ENCODE results near the gene CDH12. TPM values are rescaled to one million over a fixed set of nuclear protein-coding genes. Genes with fewer than 3 reads are reported as not detected.

CDH12 gene
- total and polyA plus RNA-seq, 10 donors: 0.32 TPM; not detected in 9

- peaks cover 0 to 4% (median 0%) of the 10 kb centered on the region in 8 donors for H3K9me3 ChIP-seq
- no peaks in the 10 kb centered on the region for H3K4me1 ChIP-seq
- no peak for DNase-seq
- H3K36me3 ChIP-seq: no peaks in the 10 kb centered on the region
- intact Hi-C loops (cut with DNase I; ENCODE audit: low total_unique reads): no loop called here
- H3K4me3 ChIP-seq: no peak overlapping the region
- H3K27ac ChIP-seq: no peak overlapping the region
- TF ChIP-seq POLR2A (IDR thresholded peaks at IDR 0.05): no peak
- TF ChIP-seq POLR2AphosphoS5 (IDR thresholded peaks at IDR 0.05): no peak
- no peaks in the 10 kb centered on the region for H3K27me3 ChIP-seq (replicated peaks in 1 of 7)
These were observed 201.8 kb downstream of the CDH12 start for GRCh38 chr5:22651355-22651754.

GRCh38 chr5:22650511-22650910 is 202.6 kb downstream of the CDH12 start:
- Histone ChIP-seq H3K9me3 (peaks cover 0 to 4% (median 0%) of the 10 kb centered on the region in 8 donors), H3K36me3 (no peaks in the 10 kb centered on the region)
- 35 to 41% (median 36%) methylated on average over 2 of the region's 2 CpGs for WGBS, 5 donors

GRCh38 chr5:22649074-22649473 is 204.1 kb downstream of the CDH12 start:
- Histone ChIP-seq H3K36me3 (no peaks in the 10 kb centered on the region), H3K9me3 (no peaks in the 10 kb centered on the region), H3K4me3 (no peak overlapping the region), H3K27ac (no peak overlapping the region), H3K27me3 (replicated peaks in 1 of 7) (no peaks in the 10 kb centered on the region), H3K4me1 (no peaks in the 10 kb centered on the region)
- intact Hi-C loops (cut with DNase I; ENCODE audit: low total_unique reads): no loop called here
- no peak for TF ChIP-seq CTCF (IDR thresholded peaks at IDR 0.05 in 8 of 11, conservative IDR thresholded peaks at IDR 0.05 in 3 of 11)
- TF ChIP-seq POLR2AphosphoS5 (IDR thresholded peaks at IDR 0.05): no peak
- no peak for TF ChIP-seq POLR2A (IDR thresholded peaks at IDR 0.05)
- WGBS, 5 donors: 76 to 91% (median 84%) methylated on average over 1 of the region's 1 CpG
- no peak for DNase-seq

More at GRCh38 chr5:22650511-22650910, 202.6 kb downstream of the CDH12 start:
- H3K27me3 ChIP-seq (replicated peaks in 1 of 7): no peaks in the 10 kb centered on the region
- TF ChIP-seq POLR2A (IDR thresholded peaks at IDR 0.05) (no peak), CTCF (IDR thresholded peaks at IDR 0.05 in 8 of 11, conservative IDR thresholded peaks at IDR 0.05 in 3 of 11) (no peak), POLR2AphosphoS5 (IDR thresholded peaks at IDR 0.05) (no peak)
- H3K4me3 ChIP-seq: no peak overlapping the region
- no peaks in the 10 kb centered on the region for H3K4me1 ChIP-seq
- no peak for DNase-seq
- intact Hi-C loops (cut with DNase I; ENCODE audit: low total_unique reads): no loop called here
- no peak overlapping the region for H3K27ac ChIP-seq

GRCh38 chr5:22644859-22645258 is 208.3 kb downstream of the CDH12 start:
- Histone ChIP-seq H3K9me3 (peaks cover 0 to 5% (median 0%) of the 10 kb centered on the region in 8 donors), H3K4me1 (no peaks in the 10 kb centered on the region), H3K36me3 (no peaks in the 10 kb centered on the region), H3K27ac (no peak overlapping the region), H3K27me3 (replicated peaks in 1 of 7) (no peaks in the 10 kb centered on the region), H3K4me3 (no peak overlapping the region)
- DNase-seq: no peak
- WGBS, 5 donors: 56 to 72% (median 58%) methylated on average over 1 of the region's 1 CpG
- intact Hi-C loops (cut with DNase I; ENCODE audit: low total_unique reads): no loop called here
- TF ChIP-seq POLR2AphosphoS5 (IDR thresholded peaks at IDR 0.05) (no peak), CTCF (IDR thresholded peaks at IDR 0.05 in 8 of 11, conservative IDR thresholded peaks at IDR 0.05 in 3 of 11) (no peak), POLR2A (IDR thresholded peaks at IDR 0.05) (no peak)

- 81 to 93% (median 90%) methylated on average over 2 of the region's 2 CpGs for WGBS, 5 donors
- TF ChIP-seq CTCF (IDR thresholded peaks at IDR 0.05 in 8 of 11, conservative IDR thresholded peaks at IDR 0.05 in 3 of 11) (no peak), POLR2A (IDR thresholded peaks at IDR 0.05) (no peak), POLR2AphosphoS5 (IDR thresholded peaks at IDR 0.05) (no peak)
- Histone ChIP-seq H3K36me3 (no peaks in the 10 kb centered on the region), H3K9me3 (peaks cover 0 to 5% (median 0%) of the 10 kb centered on the region in 8 donors), H3K27me3 (replicated peaks in 1 of 7) (no peaks in the 10 kb centered on the region), H3K4me3 (no peak overlapping the region), H3K27ac (no peak overlapping the region), H3K4me1 (no peaks in the 10 kb centered on the region)
- no peak for DNase-seq
- intact Hi-C loops (cut with DNase I; ENCODE audit: low total_unique reads): no loop called here
These were observed 209.8 kb downstream of the CDH12 start for GRCh38 chr5:22643356-22643755.
